Retinal pigment epithelial cell (primary cell): Measurements from ENCODE around the gene MAGI2.

Source experiments
- DNase-seq: peaks from one replicate; pipeline ENCODE4 v3.0.0-alpha.2; 2010; ENCODE audit warnings: low read depth
- H3K4me3 ChIP-seq: 2 replicates; pipeline ENCODE4 v1.5.1; 2011; ENCODE audit warnings: mild to moderate bottlenecking, low read length, control low read depth, moderate library complexity
- TF ChIP-seq, protein P1 (sequence below): conservative IDR thresholded peaks from 2 replicates; pipeline ENCODE4 v1.5.1; 2011; ENCODE audit warnings: low read depth, low read length, control low read depth, inconsistent platforms

The MAGI2 gene

DNA sequence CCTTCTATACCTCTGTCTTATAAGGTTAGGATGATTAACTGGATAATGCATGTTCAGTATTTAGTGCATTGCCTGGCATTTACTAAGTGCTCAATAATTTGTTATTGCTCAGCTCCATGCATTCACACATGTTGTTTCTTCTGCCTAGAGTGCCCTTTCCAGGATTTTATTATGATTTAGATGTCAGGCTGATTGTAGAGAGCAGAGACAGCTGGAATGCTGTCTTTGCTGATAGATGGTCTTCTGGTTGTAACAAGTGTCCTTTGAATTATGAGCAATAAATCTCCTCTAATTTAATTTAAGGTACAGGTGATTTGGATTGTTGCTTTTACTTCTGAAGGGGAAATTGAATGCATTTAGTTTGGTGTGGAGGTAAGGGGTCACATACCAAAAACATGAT lies 548.0 kb downstream of the MAGI2 start:
- TF ChIP-seq, protein P1, sequence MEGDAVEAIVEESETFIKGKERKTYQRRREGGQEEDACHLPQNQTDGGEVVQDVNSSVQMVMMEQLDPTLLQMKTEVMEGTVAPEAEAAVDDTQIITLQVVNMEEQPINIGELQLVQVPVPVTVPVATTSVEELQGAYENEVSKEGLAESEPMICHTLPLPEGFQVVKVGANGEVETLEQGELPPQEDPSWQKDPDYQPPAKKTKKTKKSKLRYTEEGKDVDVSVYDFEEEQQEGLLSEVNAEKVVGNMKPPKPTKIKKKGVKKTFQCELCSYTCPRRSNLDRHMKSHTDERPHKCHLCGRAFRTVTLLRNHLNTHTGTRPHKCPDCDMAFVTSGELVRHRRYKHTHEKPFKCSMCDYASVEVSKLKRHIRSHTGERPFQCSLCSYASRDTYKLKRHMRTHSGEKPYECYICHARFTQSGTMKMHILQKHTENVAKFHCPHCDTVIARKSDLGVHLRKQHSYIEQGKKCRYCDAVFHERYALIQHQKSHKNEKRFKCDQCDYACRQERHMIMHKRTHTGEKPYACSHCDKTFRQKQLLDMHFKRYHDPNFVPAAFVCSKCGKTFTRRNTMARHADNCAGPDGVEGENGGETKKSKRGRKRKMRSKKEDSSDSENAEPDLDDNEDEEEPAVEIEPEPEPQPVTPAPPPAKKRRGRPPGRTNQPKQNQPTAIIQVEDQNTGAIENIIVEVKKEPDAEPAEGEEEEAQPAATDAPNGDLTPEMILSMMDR: no peak
- no peak overlapping the region for H3K4me3 ChIP-seq
- no peak for DNase-seq

DNA sequence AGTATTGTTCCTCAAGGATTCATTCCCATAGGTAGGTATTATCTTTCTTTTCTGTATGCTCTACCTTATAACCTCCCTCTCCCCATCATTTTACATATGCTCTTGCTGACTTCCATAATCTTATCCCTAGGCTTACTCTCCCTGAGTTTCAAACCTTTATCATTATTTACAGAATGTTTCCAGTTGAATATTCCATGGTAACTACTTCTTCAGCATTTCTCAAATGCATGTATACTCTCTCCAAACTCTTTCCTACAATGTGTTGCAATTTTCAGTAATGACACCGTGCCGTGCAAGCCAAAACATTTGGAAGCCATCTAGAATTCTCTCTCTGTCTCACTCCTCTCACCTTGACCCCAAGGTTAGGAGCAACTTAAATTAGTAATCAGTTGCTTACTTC lies 548.5 kb downstream of the MAGI2 start:
- no peak overlapping the region for H3K4me3 ChIP-seq
- DNase-seq: no peak
- TF ChIP-seq, protein P1: no peak

DNA sequence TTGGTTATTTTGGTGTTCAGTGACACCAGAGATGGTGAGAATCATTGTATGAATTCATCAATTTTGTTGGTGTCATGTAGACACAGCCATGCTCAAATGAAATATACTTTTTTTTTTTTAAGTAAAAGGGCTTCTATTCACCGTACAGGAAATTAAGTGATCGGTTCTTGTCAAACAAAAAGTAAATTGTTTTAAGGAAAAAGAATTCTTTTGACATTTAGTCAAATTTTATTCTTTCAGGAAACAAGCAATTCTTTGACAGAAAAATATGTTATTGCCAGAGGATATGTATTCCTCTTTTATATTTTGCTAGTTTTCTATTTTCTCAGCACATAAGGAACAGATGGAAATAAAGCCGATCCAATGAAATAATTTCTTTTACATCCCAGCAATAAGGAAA lies 551.9 kb downstream of the MAGI2 start:
- no peak for DNase-seq
- H3K4me3 ChIP-seq: no peak overlapping the region
- TF ChIP-seq, protein P1: no peak

DNA sequence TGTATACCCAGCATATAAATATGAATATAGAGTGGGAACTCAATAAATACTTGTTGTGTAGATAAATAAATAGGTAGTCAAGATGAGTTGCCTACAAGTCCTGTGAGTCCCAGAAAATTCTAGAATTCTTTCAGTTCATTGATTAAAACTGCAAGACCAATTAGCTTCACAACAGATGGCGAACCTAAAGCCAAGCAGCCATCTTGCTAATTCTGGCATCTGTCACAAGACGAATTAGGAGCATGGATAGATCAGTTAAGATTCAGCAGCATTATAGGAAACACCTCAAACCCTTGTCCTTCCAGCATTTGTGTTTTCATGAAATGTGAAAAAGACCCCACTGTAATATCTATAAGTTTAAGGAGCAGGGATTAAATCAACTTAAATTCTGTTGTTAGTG lies 552.7 kb downstream of the MAGI2 start:
- TF ChIP-seq, protein P1: no peak
- H3K4me3 ChIP-seq: no peak overlapping the region
- DNase-seq: no peak

DNA sequence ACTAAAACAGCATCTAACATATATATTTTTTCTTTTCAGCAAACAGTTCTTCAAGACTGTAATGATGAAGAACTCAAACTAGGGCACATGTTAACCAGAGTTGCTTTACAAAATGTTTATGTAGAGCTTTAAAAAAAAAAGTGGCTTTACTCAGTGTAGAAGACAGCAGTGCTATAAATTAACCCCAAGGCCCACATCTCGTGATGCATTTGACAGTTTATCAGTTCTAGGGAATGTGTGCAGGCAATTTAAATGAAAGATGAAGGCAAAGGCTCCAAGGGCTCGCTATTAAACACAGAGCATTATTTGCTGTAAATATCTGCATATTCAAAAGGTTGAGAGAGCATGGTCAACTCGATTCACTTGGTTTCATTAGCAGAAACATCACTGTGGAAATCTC lies 558.1 kb downstream of the MAGI2 start:
- TF ChIP-seq, protein P1: no peak
- no peak for DNase-seq
- H3K4me3 ChIP-seq: no peak overlapping the region

DNA sequence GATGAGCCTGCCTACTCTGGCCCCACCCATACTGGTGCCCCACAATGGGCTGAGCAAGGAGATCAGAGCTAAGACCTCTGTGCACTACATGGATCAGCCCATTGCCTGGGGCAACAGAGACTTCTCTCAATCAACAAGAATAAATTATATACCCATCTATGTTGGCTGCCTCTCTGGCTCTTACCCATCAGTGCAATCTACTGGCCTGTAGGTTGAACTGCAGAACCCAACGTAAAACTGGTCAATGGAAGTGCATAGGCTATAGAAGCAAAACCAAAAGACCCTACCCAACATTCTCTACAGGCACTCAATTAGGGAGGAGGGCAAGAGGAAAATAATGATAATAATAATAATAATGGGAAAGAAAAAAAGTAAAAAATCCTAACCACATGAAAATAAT lies 574.3 kb downstream of the MAGI2 start:
- H3K4me3 ChIP-seq: no peak overlapping the region
- DNase-seq: no peak
- TF ChIP-seq, protein P1: no peak

DNA sequence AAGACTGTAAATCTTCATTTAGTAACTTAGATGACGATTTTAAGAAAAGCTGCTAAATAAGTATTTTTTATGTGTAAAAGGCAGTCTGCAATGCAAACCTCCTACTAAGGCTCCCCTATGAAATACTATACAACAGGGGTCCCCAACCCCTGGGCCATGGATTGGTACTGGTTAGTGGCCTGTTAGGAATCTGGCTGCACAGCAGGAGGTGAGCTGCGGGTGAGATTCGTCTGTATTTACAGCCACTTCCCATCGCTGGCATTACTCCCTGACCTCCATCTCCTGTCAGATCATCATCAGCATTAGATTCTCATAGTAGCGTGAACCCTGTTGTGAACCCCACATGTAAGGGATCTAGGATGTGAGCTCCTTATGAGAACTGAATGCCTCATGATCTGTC lies 580.4 kb downstream of the MAGI2 start:
- DNase-seq: no peak
- TF ChIP-seq, protein P1: no peak
- no peak overlapping the region for H3K4me3 ChIP-seq
